ENCODE measurements around the gene JAKMIP1.

DNA sequence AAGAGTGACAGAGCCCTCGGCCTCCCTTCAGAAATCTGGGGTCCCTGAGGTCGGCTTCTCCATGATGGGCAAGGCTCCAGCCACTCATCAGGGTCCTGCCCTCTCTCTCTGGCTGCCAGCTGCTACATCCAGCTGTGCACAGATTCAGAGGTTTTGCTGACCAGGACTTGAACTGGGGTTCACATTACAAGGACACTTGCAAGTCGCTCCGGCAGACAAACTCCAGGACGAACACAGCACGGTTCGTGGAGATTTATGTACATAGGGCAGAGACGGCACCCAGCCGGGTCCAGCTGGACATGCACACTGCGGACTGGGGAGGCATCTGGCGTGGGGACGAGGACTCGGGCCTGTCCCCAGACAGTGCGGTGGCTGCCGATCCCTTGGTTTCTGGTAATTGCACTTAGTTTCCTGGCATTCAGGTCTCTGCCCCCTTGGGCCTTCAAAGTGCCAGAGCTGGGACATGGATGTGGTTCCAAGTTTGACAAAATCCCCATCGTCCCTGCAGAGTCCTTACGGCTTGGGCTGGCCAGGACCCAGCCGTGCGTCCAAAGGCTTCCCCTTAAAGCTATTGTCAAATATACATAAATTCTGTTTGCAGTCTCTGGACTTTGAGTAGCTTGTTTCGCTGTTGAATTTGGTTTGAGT lies 175.9 kb downstream of the JAKMIP1 start:
- TF ChIP-seq, protein P1, sequence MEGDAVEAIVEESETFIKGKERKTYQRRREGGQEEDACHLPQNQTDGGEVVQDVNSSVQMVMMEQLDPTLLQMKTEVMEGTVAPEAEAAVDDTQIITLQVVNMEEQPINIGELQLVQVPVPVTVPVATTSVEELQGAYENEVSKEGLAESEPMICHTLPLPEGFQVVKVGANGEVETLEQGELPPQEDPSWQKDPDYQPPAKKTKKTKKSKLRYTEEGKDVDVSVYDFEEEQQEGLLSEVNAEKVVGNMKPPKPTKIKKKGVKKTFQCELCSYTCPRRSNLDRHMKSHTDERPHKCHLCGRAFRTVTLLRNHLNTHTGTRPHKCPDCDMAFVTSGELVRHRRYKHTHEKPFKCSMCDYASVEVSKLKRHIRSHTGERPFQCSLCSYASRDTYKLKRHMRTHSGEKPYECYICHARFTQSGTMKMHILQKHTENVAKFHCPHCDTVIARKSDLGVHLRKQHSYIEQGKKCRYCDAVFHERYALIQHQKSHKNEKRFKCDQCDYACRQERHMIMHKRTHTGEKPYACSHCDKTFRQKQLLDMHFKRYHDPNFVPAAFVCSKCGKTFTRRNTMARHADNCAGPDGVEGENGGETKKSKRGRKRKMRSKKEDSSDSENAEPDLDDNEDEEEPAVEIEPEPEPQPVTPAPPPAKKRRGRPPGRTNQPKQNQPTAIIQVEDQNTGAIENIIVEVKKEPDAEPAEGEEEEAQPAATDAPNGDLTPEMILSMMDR (IDR thresholded peaks at IDR 0.05), result no peak
- no peak for TF ChIP-seq EZH2 (IDR thresholded peaks at IDR 0.05; ENCODE audit: borderline replicate concordance, insufficient read depth, low read depth, low read length, poor library complexity, severe bottlenecking)
